ENCODE data around the gene KLF1. TPM values are rescaled to one million over a fixed set of nuclear protein-coding genes. Genes with fewer than 3 reads are reported as not detected.

The KLF1 gene
- total and polyA plus RNA-seq, 2 of the 13 experiments (the other 11 are each of a cell fraction or from before 2014, with no cell fraction given) = not detected

- TF ChIP-seq ZFP41 (CRISPR knock-in tag; IDR thresholded peaks at IDR 0.05; ENCODE audit: borderline replicate concordance) (no peak), ZNF75D (CRISPR knock-in tag; IDR thresholded peaks at IDR 0.05; ENCODE audit: borderline replicate concordance) (no peak), ZBTB26 (CRISPR knock-in tag; IDR thresholded peaks at IDR 0.05; ENCODE audit: borderline replicate concordance) (no peak), HNRNPLL (IDR thresholded peaks at IDR 0.05; ENCODE audit: low read depth, low read length, poor library complexity, severe bottlenecking) (no peak), ZNF704 (CRISPR knock-in tag; IDR thresholded peaks at IDR 0.05; ENCODE audit: borderline replicate concordance) (no peak), DR1 (CRISPR knock-in tag; IDR thresholded peaks at IDR 0.05) (no peak), SYNCRIP (IDR thresholded peaks at IDR 0.05; ENCODE audit: insufficient read depth, low read depth, low read length) (no peak), ZNF629 (CRISPR knock-in tag; conservative IDR thresholded peaks at IDR 0.05) (peak; percentile 91), CTCF (CRISPR knock-in tag; IDR thresholded peaks at IDR 0.05) (peak; percentile 18; the same call in 1 of the 2 replicates), RAD51 (IDR thresholded peaks at IDR 0.05; ENCODE audit: borderline replicate concordance) (no peak), ZFYVE20 (CRISPR knock-in tag; IDR thresholded peaks at IDR 0.05; ENCODE audit: borderline replicate concordance, low read depth) (no peak), EED (CRISPR knock-in tag; IDR thresholded peaks at IDR 0.05) (no peak), ZNF781 (CRISPR knock-in tag; IDR thresholded peaks at IDR 0.05; ENCODE audit: borderline replicate concordance, not compliant biosample characterization) (no peak)
- TF ChIP-seq, protein P1, sequence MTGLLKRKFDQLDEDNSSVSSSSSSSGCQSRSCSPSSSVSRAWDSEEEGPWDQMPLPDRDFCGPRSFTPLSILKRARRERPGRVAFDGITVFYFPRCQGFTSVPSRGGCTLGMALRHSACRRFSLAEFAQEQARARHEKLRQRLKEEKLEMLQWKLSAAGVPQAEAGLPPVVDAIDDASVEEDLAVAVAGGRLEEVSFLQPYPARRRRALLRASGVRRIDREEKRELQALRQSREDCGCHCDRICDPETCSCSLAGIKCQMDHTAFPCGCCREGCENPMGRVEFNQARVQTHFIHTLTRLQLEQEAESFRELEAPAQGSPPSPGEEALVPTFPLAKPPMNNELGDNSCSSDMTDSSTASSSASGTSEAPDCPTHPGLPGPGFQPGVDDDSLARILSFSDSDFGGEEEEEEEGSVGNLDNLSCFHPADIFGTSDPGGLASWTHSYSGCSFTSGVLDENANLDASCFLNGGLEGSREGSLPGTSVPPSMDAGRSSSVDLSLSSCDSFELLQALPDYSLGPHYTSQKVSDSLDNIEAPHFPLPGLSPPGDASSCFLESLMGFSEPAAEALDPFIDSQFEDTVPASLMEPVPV (CRISPR knock-in tag; IDR thresholded peaks at IDR 0.05) = no peak
- TF ChIP-seq, protein P2, sequence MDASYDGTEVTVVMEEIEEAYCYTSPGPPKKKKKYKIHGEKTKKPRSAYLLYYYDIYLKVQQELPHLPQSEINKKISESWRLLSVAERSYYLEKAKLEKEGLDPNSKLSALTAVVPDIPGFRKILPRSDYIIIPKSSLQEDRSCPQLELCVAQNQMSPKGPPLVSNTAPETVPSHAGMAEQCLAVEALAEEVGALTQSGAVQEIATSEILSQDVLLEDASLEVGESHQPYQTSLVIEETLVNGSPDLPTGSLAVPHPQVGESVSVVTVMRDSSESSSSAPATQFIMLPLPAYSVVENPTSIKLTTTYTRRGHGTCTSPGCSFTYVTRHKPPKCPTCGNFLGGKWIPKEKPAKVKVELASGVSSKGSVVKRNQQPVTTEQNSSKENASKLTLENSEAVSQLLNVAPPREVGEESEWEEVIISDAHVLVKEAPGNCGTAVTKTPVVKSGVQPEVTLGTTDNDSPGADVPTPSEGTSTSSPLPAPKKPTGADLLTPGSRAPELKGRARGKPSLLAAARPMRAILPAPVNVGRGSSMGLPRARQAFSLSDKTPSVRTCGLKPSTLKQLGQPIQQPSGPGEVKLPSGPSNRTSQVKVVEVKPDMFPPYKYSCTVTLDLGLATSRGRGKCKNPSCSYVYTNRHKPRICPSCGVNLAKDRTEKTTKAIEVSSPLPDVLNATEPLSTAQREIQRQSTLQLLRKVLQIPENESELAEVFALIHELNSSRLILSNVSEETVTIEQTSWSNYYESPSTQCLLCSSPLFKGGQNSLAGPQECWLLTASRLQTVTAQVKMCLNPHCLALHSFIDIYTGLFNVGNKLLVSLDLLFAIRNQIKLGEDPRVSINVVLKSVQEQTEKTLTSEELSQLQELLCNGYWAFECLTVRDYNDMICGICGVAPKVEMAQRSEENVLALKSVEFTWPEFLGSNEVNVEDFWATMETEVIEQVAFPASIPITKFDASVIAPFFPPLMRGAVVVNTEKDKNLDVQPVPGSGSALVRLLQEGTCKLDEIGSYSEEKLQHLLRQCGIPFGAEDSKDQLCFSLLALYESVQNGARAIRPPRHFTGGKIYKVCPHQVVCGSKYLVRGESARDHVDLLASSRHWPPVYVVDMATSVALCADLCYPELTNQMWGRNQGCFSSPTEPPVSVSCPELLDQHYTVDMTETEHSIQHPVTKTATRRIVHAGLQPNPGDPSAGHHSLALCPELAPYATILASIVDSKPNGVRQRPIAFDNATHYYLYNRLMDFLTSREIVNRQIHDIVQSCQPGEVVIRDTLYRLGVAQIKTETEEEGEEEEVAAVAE (CRISPR knock-in tag; IDR thresholded peaks at IDR 0.05; ENCODE audit: borderline replicate concordance) = no peak
Observed at GRCh38 chr19:12932392-12933286, 45.6 kb upstream of the KLF1 start (continued).
